Hematopoietic multipotent progenitor cell treated with erythropoietin and hydrocortisone succinate and interleukin-3 and kit ligand, for 6 days (in vitro differentiated cells): ENCODE measurements around the gene CNTLN.
"Not testable (repeated sequence)": the region's sequence is repeated elsewhere in the genome, so short reads cannot be mapped to it uniquely, and the experiment has no call there.

ENCODE experiments used
- DNase-seq: peaks from one replicate; pipeline ENCODE4 v3.0.0-alpha.2; 2015

The CNTLN gene

DNA sequence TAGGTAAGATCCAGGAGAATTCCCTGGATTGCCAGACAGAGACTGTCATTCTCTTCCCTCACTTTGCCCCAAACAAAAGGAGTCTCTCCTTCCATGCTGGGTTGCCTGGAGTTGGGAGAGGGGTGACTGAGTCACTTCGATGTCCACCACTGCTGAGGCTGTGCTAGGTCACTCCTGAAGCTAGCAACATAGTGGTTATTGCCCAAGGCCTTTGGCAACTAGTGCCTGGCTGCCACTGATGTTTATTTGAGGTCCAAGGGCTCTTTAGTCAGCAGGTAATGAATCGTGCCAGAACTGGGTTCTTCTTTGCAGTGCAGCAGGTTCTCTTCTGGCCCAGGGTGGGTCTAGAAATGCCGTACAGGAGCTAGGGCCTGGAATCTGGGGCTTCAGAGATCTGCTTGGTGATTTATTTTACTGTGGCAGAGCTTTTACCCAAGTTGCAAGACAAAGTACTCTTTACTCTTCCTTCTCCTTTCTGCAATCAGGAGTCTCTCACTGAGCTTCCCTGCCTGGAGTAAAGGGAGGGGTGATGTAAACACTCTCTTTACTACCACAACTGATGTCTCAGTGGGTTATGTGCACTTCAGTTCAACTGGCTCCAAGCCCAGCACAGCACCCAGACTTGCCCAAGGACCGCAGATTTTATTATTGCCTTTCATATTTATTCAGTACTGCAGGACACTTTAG is 288.3 kb downstream of the CNTLN start:
- DNase-seq, result no peak

DNA sequence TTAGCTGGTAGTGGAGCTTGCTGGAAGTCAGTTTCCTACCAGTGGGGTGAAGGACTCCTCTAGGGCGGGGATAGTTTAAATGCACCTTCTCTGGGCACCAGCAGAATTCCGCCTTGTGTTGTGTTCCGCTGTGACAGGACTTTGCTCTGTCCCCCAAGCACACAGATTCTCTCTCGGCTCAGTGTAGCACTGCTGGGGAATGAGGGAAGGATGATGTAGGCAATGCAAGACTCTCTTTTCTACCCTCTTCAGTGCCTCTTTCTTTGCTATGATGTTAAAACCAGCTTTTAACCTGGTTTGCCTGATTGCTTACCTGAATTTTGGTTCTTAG is 288.8 kb downstream of the CNTLN start:
- no peak for DNase-seq

DNA sequence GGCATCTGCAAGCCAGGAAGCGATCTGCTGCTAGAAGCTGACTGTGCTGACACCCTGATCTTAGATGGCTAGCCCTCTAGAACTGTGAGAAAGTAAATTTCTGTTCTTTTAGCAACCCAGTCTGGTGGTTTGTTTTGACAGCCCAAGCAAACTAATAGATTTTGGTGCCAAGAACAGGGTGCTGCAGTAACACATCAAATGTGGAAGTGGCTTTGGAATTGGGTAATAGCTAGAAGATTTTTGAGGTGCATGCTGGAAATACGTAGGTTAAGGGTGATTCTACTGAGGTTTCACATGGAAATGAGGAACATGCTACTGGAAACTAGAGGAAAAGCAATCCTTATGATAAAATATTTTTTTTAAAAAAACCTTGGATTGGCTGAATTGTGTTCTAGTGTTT is 290.5 kb downstream of the CNTLN start:
- no peak for DNase-seq

DNA sequence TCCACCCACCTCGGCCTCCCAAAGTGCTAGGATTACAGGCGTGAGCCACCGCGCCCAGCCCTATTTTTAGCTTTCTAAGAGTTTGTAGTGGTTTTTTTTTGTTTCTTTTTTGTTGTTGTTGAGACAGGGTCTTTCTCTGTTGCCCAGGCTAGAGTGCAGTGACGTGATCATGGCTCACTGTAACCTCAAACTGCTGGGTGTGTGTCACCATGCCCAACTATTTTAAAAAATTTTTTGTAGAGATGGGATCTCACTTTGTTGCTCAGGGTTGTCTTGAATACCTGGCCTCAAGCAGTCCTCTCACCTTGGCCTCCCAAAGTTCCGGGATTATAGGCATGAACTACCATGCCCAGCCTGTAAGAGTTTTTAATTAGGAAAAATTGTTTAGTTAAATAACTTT is 298.7 kb downstream of the CNTLN start:
- no peak for DNase-seq

DNA sequence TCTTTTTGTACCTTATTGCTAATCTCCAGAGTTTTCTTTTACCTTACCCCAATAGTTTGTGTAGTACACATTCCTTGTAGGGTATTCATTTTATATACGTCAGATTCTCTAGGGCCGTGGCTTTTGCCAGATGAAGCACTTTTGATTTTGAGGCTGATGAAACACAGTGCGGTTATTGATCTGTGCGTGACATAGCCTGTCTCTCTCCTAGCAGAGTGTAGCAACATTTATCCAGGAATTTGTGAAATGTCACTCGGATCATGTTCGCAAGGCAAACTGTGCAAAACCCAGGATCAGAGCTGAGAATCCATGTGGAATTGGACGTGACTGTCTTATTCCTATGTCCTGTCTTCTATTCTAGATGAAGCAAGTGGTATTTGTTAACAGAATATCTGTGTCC is 302.0 kb downstream of the CNTLN start:
- no peak for DNase-seq

DNA sequence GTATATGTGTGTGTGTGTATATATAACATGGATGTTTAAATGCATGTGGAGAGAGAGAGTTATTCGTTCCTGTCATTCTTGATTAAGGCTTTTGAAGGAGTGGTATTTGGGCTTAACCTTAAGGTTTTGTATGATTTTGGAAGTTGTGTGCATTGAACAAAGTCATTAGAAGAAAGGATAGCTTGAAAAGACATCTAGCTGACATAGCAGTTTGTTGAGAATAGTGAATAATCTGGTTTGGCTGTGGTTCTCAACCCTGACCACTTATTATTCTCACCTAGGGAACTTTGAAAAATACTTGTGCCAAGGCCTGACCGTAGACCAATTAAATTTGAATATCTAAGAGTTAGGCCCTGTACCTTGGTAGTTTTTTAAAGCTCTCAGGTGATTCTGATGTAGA is 303.0 kb downstream of the CNTLN start:
- no peak for DNase-seq

DNA sequence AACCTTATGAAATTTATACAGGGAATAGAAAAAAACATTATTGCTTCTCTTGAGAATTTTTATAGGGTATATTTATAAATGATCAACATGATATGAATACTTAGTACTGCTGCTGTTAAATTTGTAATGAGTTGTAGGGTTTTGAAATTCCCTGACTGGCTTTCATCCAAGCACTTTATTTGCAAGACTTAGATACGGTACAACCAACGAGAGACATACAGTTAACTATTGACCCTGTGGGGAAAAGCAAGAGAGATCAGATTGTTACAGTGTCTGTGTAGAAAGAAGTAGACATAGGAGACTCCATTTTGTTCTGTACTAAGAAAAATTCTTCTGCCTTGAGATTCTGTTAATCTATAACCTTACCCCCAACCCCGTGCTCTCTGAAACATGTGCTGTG is 310.3 kb downstream of the CNTLN start:
- DNase-seq, result not testable (repeated sequence)

DNA sequence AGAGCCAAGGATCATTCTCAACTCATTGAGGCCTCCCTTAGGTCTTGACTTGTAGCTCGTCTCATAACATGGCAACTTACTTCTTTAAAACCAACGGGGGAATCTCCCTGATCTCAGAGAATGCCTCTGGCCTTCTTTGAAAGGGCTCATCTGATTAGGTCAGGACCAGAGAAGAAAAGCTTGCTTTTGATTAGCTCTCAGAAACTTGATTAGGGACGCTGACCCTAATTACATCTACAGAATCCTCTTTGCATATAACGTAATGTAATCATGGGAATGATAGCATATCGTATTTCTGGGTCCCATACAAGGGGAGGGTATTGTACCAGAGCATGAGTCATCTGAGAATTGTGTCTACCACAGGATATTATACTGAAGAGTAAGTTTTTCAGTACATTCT is 318.9 kb downstream of the CNTLN start:
- DNase-seq, result no peak

DNA sequence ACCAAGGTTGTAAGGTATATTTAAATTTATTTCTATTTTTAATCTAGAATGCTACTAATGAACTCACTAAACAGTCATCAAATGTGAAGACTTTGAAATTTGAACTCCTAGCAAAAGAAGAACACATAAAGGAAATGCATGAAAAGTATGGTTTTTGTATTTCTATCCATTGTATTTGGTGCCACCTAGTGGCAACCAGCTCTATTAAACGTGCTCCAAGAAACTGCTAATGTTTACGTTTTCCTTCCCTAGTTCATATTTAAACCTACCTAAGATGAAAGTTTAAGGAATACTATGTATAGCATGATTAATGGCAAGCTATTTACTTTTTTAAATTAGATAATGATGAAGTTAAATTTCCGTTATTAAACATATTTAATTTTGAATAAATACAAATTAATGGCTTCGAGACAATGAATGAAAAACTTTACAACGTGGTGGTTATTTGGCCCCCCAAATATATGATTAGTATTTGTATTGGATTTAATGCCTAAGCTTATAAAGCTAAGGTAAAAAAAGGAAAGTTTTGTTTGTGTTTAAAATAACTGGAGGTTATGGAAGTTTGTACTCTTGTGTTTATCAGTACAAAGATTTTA is 328.1 kb downstream of the CNTLN start:
- DNase-seq, result peak; percentile 86

DNA sequence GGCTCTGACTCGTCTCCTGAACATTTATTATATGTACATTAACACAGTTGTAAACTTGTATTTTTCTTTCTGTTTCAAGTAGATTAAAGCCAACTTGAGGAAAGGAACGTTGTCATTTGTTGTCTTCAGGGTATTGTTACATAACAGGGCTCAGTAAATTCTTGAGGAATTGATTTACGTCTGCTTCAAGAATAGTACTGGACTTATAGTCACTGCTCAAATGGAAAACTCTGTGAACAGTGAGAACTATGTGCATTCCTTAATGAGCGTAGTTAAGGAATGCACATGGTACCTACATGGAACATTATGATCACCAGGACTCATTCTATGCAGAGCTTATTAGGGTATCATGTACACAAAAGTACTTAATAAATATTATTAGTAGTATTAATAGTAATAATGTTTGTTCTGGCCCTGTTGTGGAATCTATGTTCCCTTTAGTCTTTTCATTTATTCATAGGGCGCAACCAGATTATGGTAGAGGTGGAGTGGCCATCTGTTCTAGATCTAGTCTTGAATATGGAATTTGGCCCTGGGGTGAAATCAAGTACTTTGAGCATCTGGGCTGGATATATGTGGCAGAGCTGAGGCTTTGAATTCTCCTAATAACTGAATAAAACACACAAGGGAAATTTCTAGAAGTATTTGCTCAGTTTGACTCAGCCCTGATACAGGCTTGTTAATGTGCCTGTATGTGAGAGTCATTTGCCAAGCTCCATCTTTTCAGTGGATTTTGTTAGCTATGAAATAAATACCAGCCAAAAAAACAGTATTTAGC is 335.4 kb downstream of the CNTLN start:
- DNase-seq, result no peak

DNA sequence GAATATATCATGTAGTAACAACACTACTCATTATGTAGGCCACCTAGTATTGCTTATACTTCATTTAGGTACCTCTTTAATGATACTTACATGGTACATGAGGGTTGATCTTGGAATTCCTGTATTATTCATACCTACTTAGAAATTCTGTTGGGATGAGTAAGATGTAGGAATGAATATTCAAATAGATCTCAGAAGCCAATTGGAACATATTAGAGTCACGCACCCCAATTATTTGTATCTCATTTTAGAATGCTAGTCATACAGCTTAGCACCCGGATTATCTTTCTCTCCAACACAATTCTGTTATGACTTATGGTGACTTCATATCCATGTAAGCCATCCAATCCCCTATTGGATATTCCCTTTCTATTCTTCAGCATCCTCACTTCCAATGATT is 337.3 kb downstream of the CNTLN start:
- no peak for DNase-seq

DNA sequence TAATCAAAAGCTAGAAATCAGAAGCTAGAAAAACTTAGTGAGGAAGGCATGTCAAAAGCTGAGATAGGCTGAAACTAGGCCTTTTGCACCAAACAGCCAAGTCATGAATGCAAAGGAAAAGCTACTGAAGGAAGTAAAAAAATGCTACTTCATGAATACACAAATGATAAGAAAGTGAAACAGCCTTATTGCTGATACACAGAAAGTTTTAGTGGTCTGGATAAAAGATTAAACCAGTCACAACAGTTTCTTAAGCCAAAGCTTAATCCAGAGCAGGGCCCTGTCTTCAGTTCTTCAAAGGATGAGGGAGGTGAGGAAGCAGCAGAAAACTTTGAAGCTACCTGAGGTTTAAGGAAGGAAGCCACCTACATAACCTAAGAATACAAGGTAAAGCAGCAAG is 341.6 kb downstream of the CNTLN start:
- DNase-seq, result peak; percentile 6

DNA sequence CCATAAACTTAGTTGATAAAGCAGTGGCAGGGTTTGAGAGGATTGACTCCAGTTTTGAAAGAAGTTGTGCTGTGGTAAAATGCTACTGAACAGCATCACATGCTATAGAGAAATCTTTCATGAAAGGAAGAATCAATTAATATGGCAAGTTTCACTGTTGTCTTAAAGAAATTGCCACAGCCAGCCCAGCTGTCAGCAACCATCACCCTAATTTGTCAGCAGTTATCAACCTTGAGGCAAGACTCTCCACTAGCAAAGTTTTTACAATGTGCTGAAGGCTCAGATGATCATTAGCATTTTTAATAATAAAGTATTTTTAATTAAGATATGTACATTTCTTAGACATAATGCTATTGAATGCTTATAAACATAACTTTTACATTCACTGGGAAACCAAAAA is 343.0 kb downstream of the CNTLN start:
- DNase-seq, result no peak

DNA sequence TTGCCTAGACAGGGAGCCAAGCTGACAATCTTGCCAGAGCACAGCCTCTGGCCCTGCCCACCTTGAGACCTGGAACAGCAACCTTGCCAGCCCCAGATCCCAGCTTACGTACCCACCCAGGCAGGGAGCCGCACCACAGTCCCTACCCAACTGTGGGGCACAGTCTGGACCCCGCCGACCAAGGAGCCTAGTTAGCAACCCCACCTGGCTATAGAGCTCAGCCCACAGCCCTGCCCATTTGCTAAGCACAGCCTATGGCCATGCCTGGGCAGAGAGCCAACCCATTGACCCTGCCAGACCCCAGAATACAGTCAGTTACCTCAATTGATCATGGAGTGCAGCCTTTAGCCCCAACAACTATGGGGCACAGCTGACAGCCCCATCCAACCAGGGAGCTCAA is 346.1 kb downstream of the CNTLN start:
- DNase-seq, result no peak

DNA sequence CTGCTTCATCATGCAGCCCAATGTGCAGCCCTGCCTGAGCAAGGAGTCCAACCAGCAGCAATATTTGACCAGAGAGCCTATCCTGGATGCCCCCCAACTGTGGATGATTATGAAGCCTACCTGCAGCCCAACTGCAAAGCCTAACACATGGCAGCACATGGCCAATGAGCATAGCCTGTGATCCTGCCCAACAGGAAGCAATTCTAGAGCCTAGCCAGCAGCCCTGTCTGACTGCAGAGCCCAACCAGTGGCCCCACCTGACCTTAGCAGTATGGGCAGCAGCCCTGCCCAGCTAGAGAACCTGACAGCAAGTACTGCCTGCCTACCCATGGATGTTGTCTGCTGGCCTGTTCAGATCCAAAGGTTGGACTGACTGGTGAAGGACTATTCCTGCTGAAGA is 346.7 kb downstream of the CNTLN start:
- no peak for DNase-seq

DNA sequence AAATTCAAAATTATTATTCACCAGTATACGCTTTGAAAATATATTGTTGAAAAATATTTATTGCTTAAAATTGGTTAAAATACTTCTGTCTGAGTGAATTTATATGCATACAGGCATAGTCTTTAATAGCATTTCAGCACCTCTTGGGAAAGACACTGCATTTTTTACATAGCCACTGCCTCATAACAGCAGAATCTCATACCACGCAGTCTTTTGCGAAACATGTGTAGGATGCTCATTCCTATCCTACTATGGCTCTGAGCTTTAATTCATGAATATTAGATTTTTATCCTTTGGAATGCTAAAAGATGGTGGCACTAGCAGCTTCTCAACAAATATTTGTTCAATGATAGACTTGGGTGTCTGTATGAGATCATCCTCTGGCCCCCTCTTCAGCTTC is 350.1 kb downstream of the CNTLN start:
- DNase-seq, result no peak

DNA sequence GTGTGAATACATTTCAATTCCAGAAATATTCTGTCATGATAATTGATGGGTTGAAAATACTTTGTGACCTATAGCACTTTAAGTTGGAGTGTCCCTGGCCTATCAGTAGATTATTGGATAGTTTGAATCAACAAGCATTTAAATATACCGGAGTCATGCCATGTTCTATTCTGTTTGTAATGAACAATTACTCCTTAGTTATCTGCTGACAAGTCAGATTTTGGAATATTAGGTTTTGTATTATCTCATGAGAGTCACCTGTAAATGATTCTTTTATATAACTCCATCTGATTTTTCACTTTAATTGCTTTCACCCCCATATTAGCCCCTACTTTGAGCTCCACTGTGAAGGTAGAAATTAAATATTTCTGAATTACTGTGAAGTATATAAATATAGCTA is 351.6 kb downstream of the CNTLN start:
- DNase-seq, result no peak

DNA sequence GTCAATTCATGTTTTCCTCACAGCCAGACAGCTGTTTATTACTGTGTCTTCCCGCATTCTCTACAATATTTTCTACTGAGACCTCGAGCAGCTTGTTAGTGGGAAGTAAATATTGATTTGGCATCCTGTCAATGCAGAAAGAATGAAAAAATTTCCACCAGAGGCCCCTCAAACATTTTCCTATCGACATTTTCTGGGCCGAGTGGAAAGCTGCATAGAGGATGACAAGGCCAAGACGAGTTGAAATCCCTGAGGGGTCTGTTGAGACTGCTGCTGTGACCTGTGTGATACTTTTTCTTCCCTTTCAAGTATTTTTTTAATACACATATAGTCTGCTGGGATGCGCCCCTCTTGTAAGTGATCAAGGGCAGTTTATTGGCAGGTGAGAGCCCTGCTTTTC is 352.6 kb downstream of the CNTLN start:
- DNase-seq, result no peak

DNA sequence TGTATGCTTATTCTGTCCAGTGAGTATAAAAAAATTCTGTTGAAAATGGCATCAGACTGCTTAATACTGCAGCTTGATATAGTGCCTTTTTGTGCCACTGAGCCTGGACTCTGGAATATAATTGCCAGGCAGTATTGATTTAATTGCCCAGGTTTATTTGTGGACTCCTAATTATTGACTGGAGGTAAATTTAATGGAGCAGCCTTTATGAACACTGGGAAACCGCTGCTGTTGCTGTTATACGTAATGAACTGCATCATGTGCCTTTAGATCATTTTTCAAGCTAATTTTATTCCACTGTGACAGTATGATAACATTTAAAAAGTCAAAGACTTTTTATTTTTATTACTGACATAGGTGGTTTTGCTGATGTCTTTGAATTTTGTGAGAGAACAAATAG is 353.8 kb downstream of the CNTLN start:
- DNase-seq, result no peak

DNA sequence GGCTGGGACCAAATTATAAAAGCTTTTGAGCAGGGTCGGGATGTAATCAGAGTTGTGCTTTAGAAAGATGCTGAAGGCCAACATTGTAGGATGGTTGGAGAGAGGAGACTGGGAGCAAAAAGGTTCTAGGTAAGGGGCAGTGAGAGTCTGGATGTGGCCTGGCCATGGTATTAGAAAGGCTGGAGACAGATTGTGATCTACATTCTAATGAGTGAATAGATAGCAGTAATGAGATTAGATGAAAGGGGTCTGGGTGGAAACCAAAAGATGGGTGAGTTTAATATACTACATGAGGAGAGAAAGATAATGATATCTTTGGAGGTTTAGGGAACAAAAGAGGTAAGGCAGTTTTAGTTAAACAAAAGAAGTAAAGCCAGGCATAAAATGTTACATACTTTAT is 355.3 kb downstream of the CNTLN start:
- no peak for DNase-seq

DNA sequence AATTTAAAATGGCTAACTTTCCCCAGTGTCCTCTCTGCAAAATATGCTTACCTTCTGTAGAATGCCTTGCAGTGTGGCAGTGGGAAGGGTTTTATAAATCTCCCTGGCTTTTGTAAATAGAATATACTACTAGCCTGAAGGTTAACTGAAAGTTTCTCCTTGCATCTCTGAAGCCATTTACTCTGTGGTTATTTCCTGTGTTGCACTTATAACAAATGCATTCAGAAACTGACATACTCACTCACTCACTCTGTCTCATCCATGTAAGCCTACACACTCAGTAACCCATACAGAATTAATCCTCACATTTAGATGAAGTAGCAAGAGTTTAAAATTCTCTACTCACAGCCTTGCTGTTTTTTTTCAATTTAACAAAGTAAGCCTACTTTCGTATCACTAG is 356.9 kb downstream of the CNTLN start:
- no peak for DNase-seq

DNA sequence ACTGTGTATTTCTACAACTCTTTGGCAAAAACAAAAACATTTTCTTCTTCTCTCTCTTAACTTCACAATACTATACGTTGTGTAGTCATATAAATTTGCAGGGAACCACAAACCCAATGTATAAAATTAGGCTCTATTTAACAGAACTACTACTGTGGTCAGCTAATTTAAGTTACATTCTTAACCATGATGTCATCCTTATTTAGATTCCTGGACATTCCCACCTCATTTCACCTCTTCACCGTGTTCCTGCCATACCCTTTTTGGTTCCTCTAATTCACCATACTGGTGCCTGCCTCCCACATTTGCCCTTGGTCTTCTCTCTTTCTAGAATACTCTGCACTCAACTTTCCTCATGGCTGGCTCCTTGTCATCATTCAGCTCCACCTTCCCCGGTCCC is 368.4 kb downstream of the CNTLN start:
- DNase-seq, result no peak

DNA sequence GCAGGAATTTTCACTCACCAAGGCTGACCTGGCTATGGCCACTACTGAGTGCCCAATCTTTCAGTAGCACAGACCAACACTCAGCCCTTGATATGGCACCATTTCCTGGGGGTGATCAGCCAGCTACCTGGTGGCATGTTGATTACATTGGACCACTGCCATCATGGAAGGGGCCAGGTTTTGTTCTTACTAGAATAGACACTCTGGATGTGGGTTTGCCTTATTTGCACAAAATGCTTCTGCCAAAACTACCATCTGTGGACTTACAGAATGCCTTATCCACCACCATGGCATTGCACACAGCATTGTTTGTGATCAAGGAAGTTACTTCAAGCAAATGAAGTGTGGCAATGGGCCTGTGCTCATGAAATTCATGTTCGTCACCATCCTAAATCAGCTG is 374.3 kb downstream of the CNTLN start:
- DNase-seq, result no peak

DNA sequence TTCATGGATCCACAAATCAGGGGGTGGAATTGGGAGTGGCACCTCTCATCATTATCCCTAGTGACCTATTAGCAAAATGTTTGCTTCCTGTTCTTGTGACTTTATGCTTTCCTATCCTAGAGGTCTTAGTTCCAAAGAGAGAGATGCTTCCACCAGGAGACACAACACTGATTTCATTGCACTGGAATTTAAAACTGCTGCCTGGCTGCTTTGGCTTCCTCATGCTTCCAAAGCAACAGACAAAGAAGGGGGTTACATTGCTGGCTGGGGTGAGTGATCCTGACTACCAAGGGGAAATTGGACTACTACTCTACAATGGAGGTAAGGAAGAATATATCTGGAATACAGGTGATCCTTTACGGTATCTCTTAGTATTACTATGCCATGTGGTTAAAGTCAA is 374.9 kb downstream of the CNTLN start:
- no peak for DNase-seq

DNA sequence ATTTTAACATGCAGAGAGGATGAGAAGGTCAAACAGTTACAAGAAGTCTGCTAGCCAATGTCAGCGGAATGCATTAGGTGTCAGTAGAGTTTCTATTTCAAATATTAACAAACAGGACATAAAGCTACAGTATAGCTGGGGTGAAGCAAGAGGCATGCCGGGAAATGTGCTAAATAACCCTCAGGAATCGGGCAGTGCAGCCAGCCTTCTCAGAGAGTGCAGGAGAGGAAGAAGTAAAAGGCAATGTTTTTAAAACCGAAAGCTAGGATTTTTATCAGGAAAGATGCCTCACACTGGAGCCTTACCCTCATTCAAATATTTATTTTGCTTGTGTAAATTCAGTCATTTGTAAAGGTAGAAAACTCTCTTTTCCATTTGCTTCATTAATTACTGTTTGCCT is 384.9 kb downstream of the CNTLN start:
- DNase-seq, result no peak
